Thymus (tissue), 11 donors: ENCODE measurements around the gene ZNF718. TPM values are rescaled to one million over a fixed set of nuclear protein-coding genes. Genes with fewer than 3 reads are reported as not detected.
A peak's percentile ranks its signal among the peaks of the same experiment; 100 is the strongest.
"Not testable (repeated sequence)": the region's sequence is repeated elsewhere in the genome, so short reads cannot be mapped to it uniquely, and the experiment has no call there.

ENCODE experiments used
- DNase-seq, 9 donors: peaks; one replicate each; pipeline ENCODE4 v3.0.0-alpha.2; 2013; ENCODE audit warnings: low spot score in 9 of 9, low read depth in 6 of 9, missing footprints in 1 of 9
- H3K27ac ChIP-seq, 2 donors: one replicate each; pipeline ENCODE4 v1.5.1; 2013; ENCODE audit warnings: control low read depth in 1 of 2, low read depth in 1 of 2, low read length in 1 of 2, mild to moderate bottlenecking in 1 of 2, moderate library complexity in 1 of 2
- H3K27me3 ChIP-seq, 2 donors: one replicate each; pipeline ENCODE4 v1.5.1; 2013; ENCODE audit warnings: low read length in 1 of 2; ENCODE audit not compliant: control insufficient read depth in 2 of 2, insufficient read depth in 1 of 2
- H3K36me3 ChIP-seq, 2 donors: one replicate each; pipeline ENCODE4 v1.5.1; 2013; ENCODE audit warnings: low read length in 1 of 2, mild to moderate bottlenecking in 1 of 2, moderate library complexity in 1 of 2; ENCODE audit not compliant: control insufficient read depth in 2 of 2, insufficient read depth in 2 of 2
- H3K4me1 ChIP-seq, 2 donors: one replicate each; pipeline ENCODE4 v1.5.1; 2013; ENCODE audit warnings: low read length in 2 of 2; ENCODE audit not compliant: control insufficient read depth in 2 of 2, insufficient read depth in 2 of 2
- H3K4me3 ChIP-seq, 2 donors: one replicate each; pipeline ENCODE4 v1.5.1; 2013; ENCODE audit warnings: low read length in 2 of 2, control low read depth in 1 of 2, mild to moderate bottlenecking in 1 of 2
- H3K9me3 ChIP-seq, 2 donors: one replicate each; pipeline ENCODE4 v1.5.1; 2013; ENCODE audit warnings: low read length in 1 of 2, mild to moderate bottlenecking in 1 of 2; ENCODE audit not compliant: control insufficient read depth in 2 of 2, insufficient read depth in 1 of 2
- WGBS: extraction: QIAGEN DNeasy Blood & Tissue Kit; methylation state at CpG from one replicate; pipeline ENCODE4 v1.1.7; 2013; 5-methylcytosine and 5-hydroxymethylcytosine counted together
- polyA plus RNA-seq: library from polyadenylated mRNA; stranded (reverse); fragments of 200-250 nt; gene quantifications from one replicate; pipeline ENCODE4 v1.2.3, GENCODE V29; 2013
- total RNA-seq: library from RNA; stranded (reverse); fragments of 120-200 nt; gene quantifications from one replicate; pipeline ENCODE4 v1.2.4, GENCODE V29; 2013
- donor health status: healthy.

Gene ZNF718
- total and polyA plus RNA-seq, 2 donors: 2.9 to 7.5 TPM

DNA sequence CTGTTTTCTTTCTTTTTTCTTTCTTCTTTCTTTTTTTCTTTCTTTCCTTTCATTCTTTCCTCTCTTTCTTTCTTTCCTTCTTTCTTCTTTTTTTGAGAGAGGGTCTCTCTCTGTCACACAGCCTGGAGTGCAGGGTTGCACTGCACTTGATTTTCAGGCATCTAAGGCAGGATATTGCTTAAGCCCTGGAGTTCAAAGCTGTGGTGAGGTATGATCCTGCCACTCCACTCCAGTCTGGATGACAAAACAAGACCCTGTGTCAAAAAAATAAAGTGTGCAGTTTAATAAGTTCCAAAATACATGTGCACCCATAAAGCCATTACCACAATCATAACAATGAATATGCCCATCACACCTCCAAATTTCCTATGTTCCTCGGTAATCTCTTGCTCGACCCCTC lies 10.6 kb upstream of the ZNF718 start:
- Histone ChIP-seq H3K36me3 (no peaks in the 10 kb centered on the region), H3K4me1 (no peaks in the 10 kb centered on the region), H3K27me3 (peaks cover 0 to 10% of the 10 kb centered on the region in 2 donors), H3K4me3 (no peak overlapping the region), H3K27ac (no peak overlapping the region), H3K9me3 (peaks cover 5 to 26% of the 10 kb centered on the region in 2 donors)
- DNase-seq: no peak
- WGBS: 96% methylated on average over 2 of the region's 2 CpGs

DNA sequence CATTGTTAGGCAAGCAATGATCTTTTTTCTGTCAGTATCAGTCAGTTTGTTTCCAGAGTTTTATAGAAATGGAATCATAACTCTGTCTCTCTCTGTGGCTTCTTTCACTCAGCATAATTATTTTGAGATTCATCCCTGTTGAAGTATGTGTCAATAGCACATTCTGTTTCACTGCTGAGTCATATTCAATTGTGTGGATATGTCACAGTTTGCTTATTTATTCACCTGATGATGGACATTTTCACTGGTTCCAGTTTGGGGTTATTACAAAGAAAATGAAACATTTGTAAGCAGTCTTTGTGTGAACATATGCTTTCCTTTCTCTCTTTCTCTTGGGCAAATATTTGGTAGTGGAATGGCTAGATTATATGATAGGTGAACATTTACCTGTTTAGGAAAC lies 10.2 kb upstream of the ZNF718 start:
- no peak overlapping the region for H3K27ac ChIP-seq
- H3K9me3 ChIP-seq: peaks cover 5 to 26% of the 10 kb centered on the region in 2 donors
- H3K4me1 ChIP-seq: no peaks in the 10 kb centered on the region
- H3K36me3 ChIP-seq: no peaks in the 10 kb centered on the region
- H3K27me3 ChIP-seq: peaks cover 0 to 6% of the 10 kb centered on the region in 2 donors
- DNase-seq: no peak
- no peak overlapping the region for H3K4me3 ChIP-seq

DNA sequence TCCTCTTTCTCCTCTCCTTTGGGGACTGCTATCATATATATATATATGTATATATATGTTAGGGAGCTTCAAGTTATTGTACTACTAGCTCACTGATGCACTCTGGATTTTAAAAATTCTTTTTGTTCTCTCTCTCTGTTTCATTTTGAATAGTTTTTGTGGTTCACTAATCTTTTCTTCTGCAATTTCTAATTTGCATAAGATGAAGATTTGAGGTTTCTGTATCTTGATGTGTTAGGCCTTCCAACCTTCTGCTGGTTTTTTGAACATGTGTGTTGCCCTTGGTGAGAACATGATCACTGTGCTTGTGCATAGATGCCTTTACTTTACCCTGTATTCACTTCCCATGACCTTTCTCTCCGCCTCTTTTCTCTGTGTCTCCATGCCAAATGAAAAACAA lies 7.8 kb upstream of the ZNF718 start:
- H3K27me3 ChIP-seq: no peaks in the 10 kb centered on the region
- peaks cover 1 to 17% of the 10 kb centered on the region in 2 donors for H3K9me3 ChIP-seq
- no peak for DNase-seq
- no peaks in the 10 kb centered on the region for H3K36me3 ChIP-seq
- no peak overlapping the region for H3K27ac ChIP-seq
- no peak overlapping the region for H3K4me3 ChIP-seq
- H3K4me1 ChIP-seq: no peaks in the 10 kb centered on the region
- WGBS: 97% methylated on average over 1 of the region's 1 CpG

DNA sequence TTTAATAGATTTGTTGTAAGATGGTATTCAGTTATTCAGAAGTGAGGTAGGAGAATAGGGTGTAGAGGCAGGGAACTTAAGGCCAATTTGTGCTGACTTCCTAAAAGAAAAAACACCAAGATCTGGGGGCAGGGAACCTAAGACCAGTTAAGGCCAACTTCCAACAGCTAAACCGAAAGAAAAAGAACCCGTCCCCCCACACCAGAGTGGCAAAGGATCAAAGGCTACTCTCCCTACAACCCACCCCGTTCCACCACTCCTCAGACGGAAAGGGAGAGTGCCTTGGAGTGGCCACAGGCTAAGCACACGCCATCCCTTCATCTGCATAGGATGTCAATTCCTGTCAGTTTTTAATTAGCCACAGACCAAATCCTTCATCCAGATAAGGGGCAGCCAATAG lies 3.7 kb upstream of the ZNF718 start:
- H3K36me3 ChIP-seq: no peaks in the 10 kb centered on the region
- H3K4me1 ChIP-seq: peaks cover 3 to 4% of the 10 kb centered on the region in 2 donors
- no peaks in the 10 kb centered on the region for H3K27me3 ChIP-seq
- H3K27ac ChIP-seq: no peak overlapping the region
- WGBS: 68% methylated on average over 5 of the region's 5 CpGs
- peaks cover 0 to 31% of the 10 kb centered on the region in 2 donors for H3K9me3 ChIP-seq
- H3K4me3 ChIP-seq: no peak overlapping the region
- DNase-seq: no peak

DNA sequence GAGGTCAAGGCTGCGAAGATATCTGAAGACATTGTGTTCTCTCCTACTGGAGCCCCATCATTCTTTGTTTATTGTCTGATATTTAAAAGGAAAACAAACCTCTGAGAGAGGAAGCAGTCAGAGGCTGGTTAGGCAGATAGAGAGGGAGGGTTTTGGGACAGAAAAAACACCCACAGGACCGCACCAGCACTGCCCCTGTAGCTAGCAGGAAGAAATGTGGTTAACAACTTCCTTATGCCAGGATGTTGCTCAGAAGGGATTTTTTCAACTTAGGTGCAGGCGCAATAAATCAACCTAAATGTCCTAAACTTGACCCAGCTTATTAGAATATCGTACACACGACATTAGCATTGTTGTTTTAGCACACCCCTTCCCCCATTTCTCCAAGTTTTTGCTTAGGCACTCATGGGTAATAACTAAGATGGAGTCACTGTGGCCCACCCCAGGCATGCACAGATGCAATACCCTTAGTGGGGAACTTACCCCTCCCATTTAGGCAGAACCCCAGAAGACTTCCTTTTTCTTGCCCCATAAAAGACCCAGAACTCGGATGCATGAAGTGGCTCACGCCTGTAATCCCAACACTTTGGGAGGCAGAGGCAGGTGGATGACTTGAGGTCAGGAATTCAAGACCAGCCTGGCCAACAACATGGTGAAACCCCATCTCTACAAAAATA lies 2.8 kb upstream of the ZNF718 start:
- peak in 1 of 9 donors; percentile 29 for DNase-seq

DNA sequence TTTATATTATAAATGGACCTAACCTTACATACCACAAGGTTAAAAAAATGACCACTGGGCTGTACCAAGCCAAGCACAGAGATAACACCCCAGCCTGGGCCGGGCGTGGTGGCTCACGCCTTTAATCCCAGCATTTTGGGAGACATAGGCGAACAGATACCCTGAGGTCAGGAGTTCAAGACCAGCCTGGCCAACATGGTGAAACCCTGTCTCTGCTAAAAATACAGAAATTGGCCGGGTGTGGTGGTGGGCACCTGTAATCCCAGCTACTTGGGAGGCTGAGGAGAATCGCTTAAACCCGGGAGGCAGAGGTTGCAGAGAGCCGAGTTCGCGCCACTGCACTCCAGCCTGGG lies 403 bp upstream of the ZNF718 start:
- peaks cover 4 to 29% of the 10 kb centered on the region in 2 donors for H3K36me3 ChIP-seq
- not testable (repeated sequence) for H3K27me3 ChIP-seq, H3K4me1 ChIP-seq, DNase-seq
- 51% methylated on average over 10 of the region's 10 CpGs for WGBS
- H3K9me3 ChIP-seq: peaks cover 1 to 40% of the 10 kb centered on the region in 2 donors
- H3K4me3 ChIP-seq: peak overlapping the region; percentile 84 to 90
- peak overlapping the region; percentile 94 to 95 for H3K27ac ChIP-seq

More for the DNA sequence above, 2.8 kb upstream of the ZNF718 start:
- Histone ChIP-seq H3K9me3 (peaks cover 0 to 35% of the 10 kb centered on the region in 2 donors), H3K4me1 (peaks cover 5 to 7% of the 10 kb centered on the region in 2 donors), H3K27ac (no peak overlapping the region), H3K27me3 (no peaks in the 10 kb centered on the region), H3K36me3 (peaks cover 0 to 8% of the 10 kb centered on the region in 2 donors), H3K4me3 (no peak overlapping the region)
- WGBS: 19% methylated on average over 7 of the region's 7 CpGs

DNA sequence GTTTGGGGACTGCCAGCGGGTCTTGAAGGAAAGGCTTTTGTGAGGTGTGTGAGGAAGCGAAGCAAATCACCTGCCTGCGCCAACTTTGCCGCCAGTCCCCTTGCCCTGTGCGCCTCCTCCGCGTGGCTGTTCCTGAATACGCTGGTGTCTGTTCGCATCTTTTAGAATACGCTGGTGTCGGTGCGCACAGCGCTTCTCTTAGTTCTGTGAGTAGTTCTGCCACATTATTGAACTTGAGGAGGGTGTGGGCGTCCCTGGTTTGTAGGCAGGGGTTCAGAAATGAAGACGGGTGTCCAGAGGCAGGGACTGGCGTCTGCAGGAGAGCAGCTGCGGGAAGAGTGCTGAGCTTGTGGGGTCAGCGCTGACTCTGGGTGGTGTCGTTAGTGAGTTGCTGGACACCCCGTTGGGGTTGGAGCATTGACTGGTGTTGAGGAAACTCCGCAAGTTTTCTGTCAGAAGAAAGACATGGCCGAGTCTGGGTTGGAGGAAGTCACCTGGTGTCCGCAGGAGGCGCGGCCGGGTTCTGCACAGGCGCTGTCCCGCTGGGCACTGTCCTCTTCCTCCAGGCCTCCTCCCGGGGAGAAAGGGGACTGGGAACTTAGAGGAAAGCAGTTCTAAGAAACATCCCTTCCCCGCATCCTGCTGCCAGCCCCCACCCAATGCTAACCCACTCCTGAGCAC lies 930 bp downstream of the ZNF718 start:
- Histone ChIP-seq H3K27ac (peak overlapping the region; percentile 94 to 95), H3K4me3 (peak overlapping the region; percentile 84 to 90), H3K27me3 (no peaks in the 10 kb centered on the region), H3K4me1 (peaks cover 5 to 7% of the 10 kb centered on the region in 2 donors), H3K9me3 (peaks cover 1 to 40% of the 10 kb centered on the region in 2 donors), H3K36me3 (peaks cover 4 to 35% of the 10 kb centered on the region in 2 donors)
- DNase-seq: peak in 4 of 9 donors; percentile 4 to 17 (median 10)
- WGBS: 2% methylated on average over 30 of the region's 30 CpGs

DNA sequence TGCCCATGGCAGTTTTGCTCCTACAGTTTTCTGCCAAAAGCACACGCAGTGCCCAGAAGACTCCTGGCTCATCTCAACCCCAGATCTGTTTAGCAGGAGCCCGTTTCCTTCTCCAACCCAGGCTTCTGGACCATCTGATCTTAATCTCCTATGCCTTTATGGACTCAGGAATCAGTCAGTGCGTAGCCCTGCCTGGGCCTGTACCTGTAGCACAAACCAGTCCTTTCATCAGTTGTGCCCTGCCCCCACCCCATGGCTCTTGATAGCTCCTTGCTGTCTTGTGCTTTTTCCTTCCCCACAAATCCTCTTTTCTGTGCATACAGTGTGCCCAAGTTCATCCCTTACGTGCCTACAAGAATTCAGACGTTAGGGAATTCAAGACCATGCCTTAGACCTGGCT lies 1.5 kb downstream of the ZNF718 start:
- Histone ChIP-seq H3K36me3 (peaks cover 4 to 35% of the 10 kb centered on the region in 2 donors), H3K4me1 (peaks cover 5 to 7% of the 10 kb centered on the region in 2 donors), H3K27ac (peak overlapping the region in 1 of 2 donors; percentile 56), H3K27me3 (no peaks in the 10 kb centered on the region), H3K4me3 (peak overlapping the region; percentile 84 to 90), H3K9me3 (peaks cover 1 to 37% of the 10 kb centered on the region in 2 donors)
- DNase-seq: no peak
- 32% methylated on average over 5 of the region's 5 CpGs for WGBS

DNA sequence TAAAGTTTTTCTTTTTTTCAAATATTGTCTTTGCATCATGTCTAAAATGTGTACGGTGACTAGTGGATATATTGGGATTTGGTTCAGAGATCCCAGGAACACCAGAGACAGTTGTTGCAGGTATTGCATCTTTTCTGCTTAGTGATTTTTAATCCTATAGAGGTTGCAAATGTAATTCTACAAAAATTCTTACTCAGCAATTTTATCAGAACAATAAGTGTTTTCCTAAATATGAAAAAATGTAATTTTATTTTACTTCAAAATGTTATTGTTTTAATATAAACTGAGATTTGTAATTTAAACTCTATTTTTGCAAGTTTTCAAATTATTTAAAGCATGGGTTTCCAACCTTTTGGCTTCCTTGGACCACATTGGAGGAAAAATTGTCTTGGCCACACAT lies 8.2 kb downstream of the ZNF718 start:
- no peak for DNase-seq
- Histone ChIP-seq H3K9me3 (peaks cover 16 to 21% of the 10 kb centered on the region in 2 donors), H3K27ac (no peak overlapping the region), H3K36me3 (peaks cover 24 to 50% of the 10 kb centered on the region in 2 donors), H3K4me3 (no peak overlapping the region), H3K4me1 (no peaks in the 10 kb centered on the region), H3K27me3 (no peaks in the 10 kb centered on the region)
- WGBS: no CpG with 5 or more reads among the region's 1 CpG
